Measurements from ENCODE around the gene PGBD4. TPM values are rescaled to one million over a fixed set of nuclear protein-coding genes. Genes with fewer than 3 reads are reported as not detected.
A peak's percentile ranks its signal among the peaks of the same experiment; 100 is the strongest.

Gene PGBD4
- total RNA-seq, 1 donor from 2014 or later: 2.0 TPM

DNA sequence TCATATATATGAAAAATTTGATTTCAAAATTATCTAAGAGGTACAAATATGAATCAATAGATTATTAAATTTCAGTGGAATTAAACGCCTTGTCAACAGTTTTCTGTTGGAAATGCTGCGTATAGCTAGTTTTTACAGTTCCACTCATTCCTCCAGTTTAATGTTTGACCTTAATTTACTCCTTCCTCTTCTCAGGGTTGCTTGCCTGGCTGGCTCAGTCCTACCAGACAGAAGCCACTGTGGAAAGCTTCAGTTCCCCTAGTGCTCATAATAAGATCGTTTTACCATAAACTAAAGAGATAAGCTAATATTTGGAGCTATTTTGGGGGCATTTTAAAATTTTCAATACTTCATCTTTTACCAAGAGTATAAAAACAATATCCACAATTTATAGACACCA lies 23.0 kb upstream of the PGBD4 start:
- no peak for TF ChIP-seq CTCF (IDR thresholded peaks at IDR 0.05; ENCODE audit: borderline replicate concordance)

DNA sequence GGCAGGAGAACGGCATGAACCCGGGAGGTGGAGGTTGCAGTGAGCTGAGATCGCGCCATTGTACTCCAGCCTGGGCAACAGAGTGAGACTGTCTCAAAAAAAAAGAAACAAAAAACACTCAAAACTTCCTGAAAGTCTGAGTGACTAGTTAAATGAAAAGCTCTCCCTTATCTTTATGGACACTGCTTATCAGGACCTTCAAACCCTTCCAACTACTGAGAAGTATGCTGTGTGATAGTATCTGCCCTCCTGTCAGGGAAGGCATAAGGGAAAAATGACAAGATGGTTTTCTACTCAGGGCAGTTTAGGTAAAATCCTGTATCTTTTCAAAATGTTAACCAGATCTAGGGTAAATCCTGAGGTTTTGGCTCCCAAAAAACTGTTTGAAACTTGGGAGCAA lies 22.0 kb upstream of the PGBD4 start:
- H3K9me3 ChIP-seq (replicated peaks): no peaks in the 10 kb centered on the region
- no peaks in the 10 kb centered on the region for H3K27me3 ChIP-seq (ENCODE audit: low read depth)
- H3K36me3 ChIP-seq: peaks cover 23% of the 10 kb centered on the region
- no peak for DNase-seq
- TF ChIP-seq CTCF (IDR thresholded peaks at IDR 0.05; ENCODE audit: borderline replicate concordance): no peak
- H3K4me3 ChIP-seq: no peak overlapping the region
- H3K4me1 ChIP-seq: no peaks in the 10 kb centered on the region
- intact Hi-C loops (cut with micrococcal nuclease): no loop called here
- no peak overlapping the region for H3K27ac ChIP-seq (replicated peaks)

More for the DNA sequence above, 23.0 kb upstream of the PGBD4 start:
- DNase-seq: no peak
- Histone ChIP-seq H3K27me3 (ENCODE audit: low read depth) (no peaks in the 10 kb centered on the region), H3K4me1 (no peaks in the 10 kb centered on the region), H3K36me3 (peaks cover 21% of the 10 kb centered on the region), H3K9me3 (replicated peaks) (no peaks in the 10 kb centered on the region), H3K4me3 (no peak overlapping the region), H3K27ac (replicated peaks) (no peak overlapping the region)
- intact Hi-C loops (cut with micrococcal nuclease): no loop called here

- Histone ChIP-seq H3K9me3 (replicated peaks) (no peaks in the 10 kb centered on the region), H3K36me3 (peaks cover 60% of the 10 kb centered on the region)
- intact Hi-C loops (cut with micrococcal nuclease): no loop called here
Measured at GRCh38 chr15:34084086-34084485, 17.8 kb upstream of the PGBD4 start.

DNA sequence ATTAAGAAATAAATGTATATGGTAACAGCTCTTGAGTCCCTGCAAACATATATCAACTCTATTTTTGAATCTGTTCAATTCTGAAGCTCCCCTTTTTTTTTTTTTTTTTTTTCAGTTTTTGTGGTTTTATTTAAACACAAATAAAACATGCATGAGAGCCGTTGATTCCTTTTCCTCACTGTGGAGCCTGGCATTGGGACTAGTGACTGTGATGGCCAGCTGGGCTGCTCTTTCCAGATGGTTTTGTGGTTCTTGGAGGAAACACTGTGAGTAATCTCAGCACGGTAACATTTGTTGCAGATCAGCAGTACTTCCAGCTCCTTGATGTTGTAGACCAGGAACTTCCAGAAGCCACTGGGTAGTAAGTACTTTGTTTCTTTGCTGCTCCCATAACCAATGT lies 16.1 kb upstream of the PGBD4 start:
- Histone ChIP-seq H3K36me3 (peaks cover 71% of the 10 kb centered on the region), H3K27me3 (ENCODE audit: low read depth) (no peaks in the 10 kb centered on the region), H3K4me3 (no peak overlapping the region), H3K9me3 (replicated peaks) (no peaks in the 10 kb centered on the region), H3K4me1 (no peaks in the 10 kb centered on the region), H3K27ac (replicated peaks) (no peak overlapping the region)
- intact Hi-C loops (cut with micrococcal nuclease): no loop called here
- no peak for TF ChIP-seq CTCF (IDR thresholded peaks at IDR 0.05; ENCODE audit: borderline replicate concordance)
- DNase-seq: no peak

More at GRCh38 chr15:34084086-34084485, 17.8 kb upstream of the PGBD4 start:
- H3K27me3 ChIP-seq (ENCODE audit: low read depth): no peaks in the 10 kb centered on the region
- H3K27ac ChIP-seq (replicated peaks): no peak overlapping the region
- TF ChIP-seq CTCF (IDR thresholded peaks at IDR 0.05; ENCODE audit: borderline replicate concordance): no peak
- no peaks in the 10 kb centered on the region for H3K4me1 ChIP-seq
- no peak for DNase-seq
- no peak overlapping the region for H3K4me3 ChIP-seq

GRCh38 chr15:34099914-34100313 lies 2.0 kb upstream of the PGBD4 start:
- intact Hi-C loops (cut with micrococcal nuclease): loop anchor here (10.0 kb wide), 1 partner anchor 125 kb away; the partner anchor contains the start of gene EMC4
- no peak overlapping the region for H3K27ac ChIP-seq (replicated peaks)
- H3K9me3 ChIP-seq (replicated peaks): no peaks in the 10 kb centered on the region
- peaks cover 11% of the 10 kb centered on the region for H3K36me3 ChIP-seq
- TF ChIP-seq CTCF (IDR thresholded peaks at IDR 0.05; ENCODE audit: borderline replicate concordance): no peak
- H3K27me3 ChIP-seq (ENCODE audit: low read depth): no peaks in the 10 kb centered on the region
- peaks cover 37% of the 10 kb centered on the region for H3K4me1 ChIP-seq
- no peak for DNase-seq
- peak overlapping the region; percentile 72 for H3K4me3 ChIP-seq

Measured in left ventricle myocardium inferior (tissue), 1 donor.